Prostate gland (tissue), 2 donors: Measurements from ENCODE around the gene SETD3.

Experiments used
- POLR2A ChIP-seq: fragments of 450-650 bp; IDR thresholded peaks from one replicate; pipeline ENCODE4 v1.6.1; 2016; ENCODE audit warnings: antibody characterized with exemption, mild to moderate bottlenecking
- POLR2AphosphoS5 ChIP-seq: sonication (generic); formaldehyde crosslinking; IDR thresholded peaks from one replicate; pipeline ENCODE4 v1.6.1; 2017; ENCODE audit warnings: antibody characterized with exemption
- TF ChIP-seq, protein P1 (sequence below), 4 experiments: fragments of 200-600 bp in 2 of 4; fragments of 450-650 bp in 2 of 4; sonication (generic) in 2 of 4; IDR thresholded peaks; 1 replicate in 3 of 4; 2 replicates in 1 of 4; pipeline ENCODE4 v1.5.1; 2016 to 2019; ENCODE audit warnings: antibody characterized with exemption in 4 of 4, mild to moderate bottlenecking in 2 of 4, moderate library complexity in 2 of 4

DNA sequence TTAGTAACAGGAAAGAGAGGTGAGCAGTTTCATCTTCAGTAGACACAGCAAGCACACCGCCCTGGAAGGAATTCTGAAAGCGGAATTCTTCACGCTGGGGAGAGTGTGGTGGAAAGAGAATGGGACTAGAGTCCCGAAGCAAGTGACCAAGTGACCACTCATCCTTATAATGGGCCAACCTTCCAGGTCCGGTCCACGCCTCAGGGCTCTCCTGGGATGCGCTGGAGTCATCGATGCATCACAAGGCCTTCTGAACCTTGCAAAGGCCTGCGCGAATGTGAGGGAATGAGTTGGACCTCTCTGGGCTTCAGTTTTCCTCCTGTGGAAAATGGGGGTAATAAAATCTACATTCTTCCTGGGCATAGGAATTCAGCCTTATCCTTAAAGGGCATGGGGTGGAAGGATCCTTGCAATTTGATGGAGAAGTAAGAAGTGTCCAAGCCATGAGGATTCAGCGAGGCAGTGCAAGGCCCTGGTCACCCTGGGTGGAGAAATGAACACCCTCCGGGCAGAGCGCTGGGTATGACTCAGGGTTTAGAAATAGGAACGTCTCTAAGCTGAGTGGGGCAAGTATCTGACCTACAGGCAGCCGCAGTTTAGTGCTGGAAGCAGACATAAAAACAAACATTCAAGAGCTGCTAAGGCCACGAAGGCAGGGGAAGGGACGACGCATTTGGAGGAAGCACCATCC is 97.7 kb downstream of the SETD3 start:
- TF ChIP-seq, protein P1, sequence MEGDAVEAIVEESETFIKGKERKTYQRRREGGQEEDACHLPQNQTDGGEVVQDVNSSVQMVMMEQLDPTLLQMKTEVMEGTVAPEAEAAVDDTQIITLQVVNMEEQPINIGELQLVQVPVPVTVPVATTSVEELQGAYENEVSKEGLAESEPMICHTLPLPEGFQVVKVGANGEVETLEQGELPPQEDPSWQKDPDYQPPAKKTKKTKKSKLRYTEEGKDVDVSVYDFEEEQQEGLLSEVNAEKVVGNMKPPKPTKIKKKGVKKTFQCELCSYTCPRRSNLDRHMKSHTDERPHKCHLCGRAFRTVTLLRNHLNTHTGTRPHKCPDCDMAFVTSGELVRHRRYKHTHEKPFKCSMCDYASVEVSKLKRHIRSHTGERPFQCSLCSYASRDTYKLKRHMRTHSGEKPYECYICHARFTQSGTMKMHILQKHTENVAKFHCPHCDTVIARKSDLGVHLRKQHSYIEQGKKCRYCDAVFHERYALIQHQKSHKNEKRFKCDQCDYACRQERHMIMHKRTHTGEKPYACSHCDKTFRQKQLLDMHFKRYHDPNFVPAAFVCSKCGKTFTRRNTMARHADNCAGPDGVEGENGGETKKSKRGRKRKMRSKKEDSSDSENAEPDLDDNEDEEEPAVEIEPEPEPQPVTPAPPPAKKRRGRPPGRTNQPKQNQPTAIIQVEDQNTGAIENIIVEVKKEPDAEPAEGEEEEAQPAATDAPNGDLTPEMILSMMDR (IDR thresholded peaks at IDR 0.05) = no peak
- TF ChIP-seq POLR2A (no peak), POLR2AphosphoS5 (no peak)
